ENCODE results near the gene TSEN54.

The TSEN54 gene

DNA sequence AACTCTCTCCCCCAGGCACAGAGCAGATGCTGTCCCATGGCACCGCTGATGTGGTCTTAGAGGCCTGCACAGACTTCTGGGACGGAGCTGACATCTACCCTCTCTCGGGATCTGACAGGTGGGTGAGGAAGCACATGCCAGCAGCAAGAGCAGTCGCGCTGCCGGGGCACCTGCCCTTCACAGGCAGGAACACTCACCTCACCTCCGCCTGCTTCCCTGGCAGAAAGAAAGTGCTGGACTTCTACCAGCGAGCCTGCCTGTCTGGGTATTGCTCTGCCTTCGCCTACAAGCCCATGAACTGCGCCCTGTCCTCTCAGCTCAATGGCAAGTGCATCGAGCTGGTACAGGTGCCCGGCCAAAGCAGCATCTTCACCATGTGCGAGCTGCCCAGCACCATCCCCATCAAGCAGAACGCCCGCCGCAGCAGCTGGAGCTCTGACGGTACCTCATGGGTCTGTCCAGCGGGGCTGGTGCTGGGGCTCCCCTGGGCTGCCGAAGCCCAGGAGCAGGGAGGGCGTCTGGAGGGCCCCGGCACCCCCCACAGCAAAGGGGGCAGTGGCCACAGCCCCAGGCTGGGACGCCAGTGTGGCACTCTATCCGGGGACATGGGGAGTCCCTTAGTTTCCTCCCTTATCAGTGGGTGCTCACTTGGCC, 22.7 kb upstream of the TSEN54 start:
- TF ChIP-seq CTCF (IDR thresholded peaks at IDR 0.05; ENCODE audit: low read depth, low read length): no peak
- H3K4me3 ChIP-seq (replicated peaks in 1 of 2; ENCODE audit: low read depth in 2 of 2, low read length in 2 of 2): no peak overlapping the region
- no peak for DNase-seq (ENCODE audit: low read depth in 2 of 2)

GRCh38 chr17:75494326-75494877, 21.9 kb upstream of the TSEN54 start:
- TF ChIP-seq CTCF (IDR thresholded peaks at IDR 0.05; ENCODE audit: low read depth, low read length): no peak

GRCh38 chr17:75496005-75496404, 20.3 kb upstream of the TSEN54 start:
- DNase-seq (ENCODE audit: low read depth in 2 of 2): no peak
- TF ChIP-seq CTCF (IDR thresholded peaks at IDR 0.05; ENCODE audit: low read depth, low read length): no peak
- no peak overlapping the region for H3K4me3 ChIP-seq (replicated peaks in 1 of 2; ENCODE audit: low read depth in 2 of 2, low read length in 2 of 2)

More at GRCh38 chr17:75494326-75494877, 21.9 kb upstream of the TSEN54 start:
- DNase-seq (ENCODE audit: low read depth in 2 of 2): no peak
- H3K4me3 ChIP-seq (replicated peaks in 1 of 2; ENCODE audit: low read depth in 2 of 2, low read length in 2 of 2): no peak overlapping the region

DNA sequence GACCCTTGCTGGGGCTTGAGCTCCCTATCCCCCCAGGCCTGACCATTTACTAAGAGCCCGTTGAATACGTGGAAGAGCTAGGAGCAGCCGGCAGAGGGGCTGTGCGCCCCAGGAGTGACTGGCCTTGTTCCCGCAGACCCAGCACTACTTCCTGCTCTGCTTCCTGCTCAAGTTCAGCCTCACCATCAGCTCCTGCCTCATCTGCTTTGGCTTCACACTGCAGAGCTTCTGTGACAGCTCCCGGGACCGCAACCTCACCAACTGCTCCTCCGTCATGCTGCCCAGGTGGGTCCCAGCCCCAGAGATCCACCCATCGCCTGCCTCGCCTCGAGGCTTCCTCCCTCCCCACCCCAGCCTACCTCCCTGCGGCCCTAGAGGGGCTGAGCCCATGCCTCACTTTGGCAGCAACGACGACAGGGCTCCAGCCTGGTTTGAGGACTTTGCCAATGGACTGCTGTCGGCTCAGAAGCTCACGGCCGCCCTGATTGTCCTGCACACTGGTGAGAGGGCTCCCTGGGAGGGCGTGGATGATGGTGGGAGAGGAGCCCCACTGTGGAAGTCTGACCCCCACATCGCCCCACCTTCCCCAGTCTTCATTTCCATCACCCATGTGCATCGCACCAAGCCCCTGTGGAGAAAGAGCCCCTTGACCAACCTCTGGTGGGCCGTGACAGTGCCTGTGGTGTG, 18.1 kb upstream of the TSEN54 start:
- TF ChIP-seq CTCF (IDR thresholded peaks at IDR 0.05; ENCODE audit: low read depth, low read length): no peak
- DNase-seq (ENCODE audit: low read depth in 2 of 2): no peak
- H3K4me3 ChIP-seq (replicated peaks in 1 of 2; ENCODE audit: low read depth in 2 of 2, low read length in 2 of 2): no peak overlapping the region

DNA sequence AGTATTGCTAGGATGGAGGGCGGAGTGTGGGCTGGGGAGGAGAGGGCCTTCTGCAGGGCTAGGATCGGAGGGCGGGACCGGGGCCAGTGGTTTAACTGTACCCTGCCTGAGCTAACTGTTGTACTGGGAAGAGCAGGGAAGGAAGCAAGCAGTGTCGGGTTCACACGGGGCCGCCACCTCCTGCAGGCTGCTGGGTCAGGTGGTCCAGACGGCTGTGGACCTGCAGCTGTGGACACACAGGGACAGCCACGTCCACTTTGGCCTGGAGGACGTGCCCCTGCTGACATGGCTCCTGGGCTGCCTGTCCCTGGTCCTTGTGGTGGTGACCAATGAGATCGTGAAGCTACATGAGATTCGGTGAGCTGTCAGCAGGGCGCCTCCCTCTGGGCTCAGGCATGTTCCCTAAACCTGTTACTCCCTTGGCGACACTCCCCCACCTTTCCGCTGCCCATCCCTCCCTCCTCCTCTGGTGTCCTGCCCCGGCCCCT, 17.6 kb upstream of the TSEN54 start:
- no peak for DNase-seq (ENCODE audit: low read depth in 2 of 2)
- H3K4me3 ChIP-seq (replicated peaks in 1 of 2; ENCODE audit: low read depth in 2 of 2, low read length in 2 of 2): no peak overlapping the region
- no peak for TF ChIP-seq CTCF (IDR thresholded peaks at IDR 0.05; ENCODE audit: low read depth, low read length)

- no peak overlapping the region for H3K4me3 ChIP-seq (replicated peaks in 1 of 2; ENCODE audit: low read depth in 2 of 2, low read length in 2 of 2)
- TF ChIP-seq CTCF (IDR thresholded peaks at IDR 0.05; ENCODE audit: low read depth, low read length): no peak
Observed at GRCh38 chr17:75499313-75500022, 16.9 kb upstream of the TSEN54 start.

More at GRCh38 chr17:75499313-75500022, 16.9 kb upstream of the TSEN54 start:
- DNase-seq (ENCODE audit: low read depth in 2 of 2): peak in 1 of 2 donors; percentile 39

All from cardiac fibroblast (primary cell).